Subcutaneous abdominal adipose tissue (tissue), 5 donors: ENCODE results near the gene TMEM218.
A peak's percentile ranks its signal among the peaks of the same experiment; 100 is the strongest.

Experiments used
- H3K27ac ChIP-seq: one replicate; pipeline ENCODE4 v1.7.0; 2013; ENCODE audit warnings: low read depth, mild to moderate bottlenecking, inconsistent platforms, low read length, moderate library complexity
- H3K27me3 ChIP-seq, 5 donors: one replicate each; pipeline ENCODE4 v1.7.0; 2013; ENCODE audit warnings: low read length in 5 of 5, inconsistent platforms in 1 of 5; ENCODE audit not compliant: control insufficient read depth in 5 of 5, insufficient read depth in 4 of 5
- H3K36me3 ChIP-seq, 5 donors: one replicate each; pipeline ENCODE4 v1.7.0; 2013; ENCODE audit warnings: low read length in 5 of 5; ENCODE audit not compliant: control insufficient read depth in 5 of 5, insufficient read depth in 5 of 5
- H3K4me1 ChIP-seq, 5 donors: one replicate each; pipeline ENCODE4 v1.7.0; 2013; ENCODE audit warnings: low read length in 5 of 5, mild to moderate bottlenecking in 3 of 5, moderate library complexity in 1 of 5; ENCODE audit not compliant: control insufficient read depth in 5 of 5, insufficient read depth in 5 of 5
- H3K4me3 ChIP-seq, 5 donors: one replicate each; pipeline ENCODE4 v1.7.0; 2013; ENCODE audit warnings: low read length in 5 of 5, low read depth in 1 of 5
- H3K9ac ChIP-seq, 5 donors: one replicate each; pipeline ENCODE4 v1.7.0; 2013; ENCODE audit warnings: low read length in 5 of 5, mild to moderate bottlenecking in 4 of 5, moderate library complexity in 3 of 5
- H3K9me3 ChIP-seq, 5 donors: one replicate each; pipeline ENCODE4 v1.7.0; 2013; ENCODE audit warnings: low read length in 5 of 5; ENCODE audit not compliant: control insufficient read depth in 5 of 5
- donor health status: healthy.
- donor health status: healthy.
- donor health status: healthy.
- donor health status: healthy.
- donor health status: healthy.

The TMEM218 gene

DNA sequence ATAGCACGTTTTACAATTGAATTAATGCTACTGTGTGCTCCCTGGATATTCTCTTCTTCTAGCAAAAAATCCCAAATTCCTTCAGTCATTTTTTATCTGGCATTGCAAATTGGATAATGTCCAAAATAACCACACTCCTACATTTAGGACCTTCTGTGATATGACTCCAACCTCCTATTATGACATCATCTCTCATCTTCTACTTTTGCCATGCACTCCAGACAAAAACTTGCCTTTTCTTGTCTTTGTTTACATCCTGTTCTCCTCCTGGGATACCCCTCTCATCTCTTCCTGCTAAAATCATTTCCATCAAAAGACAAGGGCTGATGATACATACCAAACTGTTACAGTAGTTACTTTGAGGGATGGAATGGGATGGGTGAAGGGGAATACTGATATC is 20.6 kb upstream of the TMEM218 start:
- Histone ChIP-seq H3K4me1 (peaks cover 0 to 8% (median 0%) of the 10 kb centered on the region in 5 donors), H3K4me3 (no peak overlapping the region), H3K9me3 (no peaks in the 10 kb centered on the region), H3K9ac (no peak overlapping the region), H3K27me3 (peaks cover 0 to 4% (median 3%) of the 10 kb centered on the region in 5 donors), H3K27ac (no peak overlapping the region), H3K36me3 (no peaks in the 10 kb centered on the region)

DNA sequence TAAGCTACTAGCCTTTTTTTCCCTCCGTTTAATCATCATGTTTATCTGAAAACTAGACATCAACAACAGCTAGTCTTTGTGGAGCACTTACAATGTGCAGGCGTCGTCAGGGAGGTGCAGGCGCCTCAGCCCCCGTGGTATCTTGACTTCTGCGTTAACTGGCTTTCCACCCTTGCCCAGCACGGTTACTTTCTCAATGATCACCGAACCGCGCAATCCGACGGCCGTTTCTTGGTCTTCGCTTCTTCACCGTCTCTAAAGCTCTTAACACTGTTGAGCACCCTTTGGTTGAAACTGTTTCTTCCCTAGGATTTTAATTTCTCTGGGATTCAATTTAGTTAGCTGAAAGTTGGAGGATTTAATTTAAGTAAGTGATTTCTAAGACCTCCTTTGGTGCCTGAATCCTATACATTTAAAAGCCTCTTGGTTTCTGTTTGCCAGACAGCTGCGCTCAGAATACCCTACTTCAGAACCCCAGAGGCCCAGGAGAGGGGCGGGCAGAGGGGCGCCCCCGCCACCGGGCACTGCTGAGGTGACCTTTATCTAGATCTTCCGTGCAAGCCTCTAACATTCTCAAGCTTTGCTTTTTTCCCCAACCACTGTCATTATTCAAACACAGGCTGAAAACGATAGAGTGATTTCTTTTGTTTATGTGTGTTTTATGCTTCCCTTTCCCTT is 18.0 kb upstream of the TMEM218 start:
- H3K27me3 ChIP-seq = peaks cover 0 to 4% (median 3%) of the 10 kb centered on the region in 5 donors
- no peak overlapping the region for H3K9ac ChIP-seq
- no peak overlapping the region for H3K4me3 ChIP-seq
- H3K36me3 ChIP-seq = no peaks in the 10 kb centered on the region
- H3K9me3 ChIP-seq = no peaks in the 10 kb centered on the region
- H3K4me1 ChIP-seq = peaks cover 0 to 11% (median 0%) of the 10 kb centered on the region in 5 donors
- H3K27ac ChIP-seq = no peak overlapping the region

DNA sequence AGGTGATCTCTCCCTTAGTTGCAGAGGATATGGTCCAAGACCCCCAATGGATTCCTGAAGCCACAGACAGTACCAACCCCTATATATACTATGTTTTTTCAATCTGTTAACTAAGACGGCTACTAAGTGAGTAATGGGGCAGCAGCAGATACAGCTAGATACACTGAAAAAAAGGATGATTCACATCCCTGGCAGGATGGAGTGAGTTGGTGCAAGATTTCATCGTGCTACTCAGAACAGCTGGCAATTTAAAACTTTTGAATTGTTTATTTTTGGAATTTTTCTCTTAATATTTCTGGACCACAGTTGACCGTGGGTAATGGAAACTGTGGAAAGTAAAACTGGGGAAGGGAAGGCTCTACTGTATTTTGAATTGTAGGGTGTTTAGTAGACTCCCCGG is 17.0 kb upstream of the TMEM218 start:
- no peaks in the 10 kb centered on the region for H3K36me3 ChIP-seq
- H3K9me3 ChIP-seq = no peaks in the 10 kb centered on the region

DNA sequence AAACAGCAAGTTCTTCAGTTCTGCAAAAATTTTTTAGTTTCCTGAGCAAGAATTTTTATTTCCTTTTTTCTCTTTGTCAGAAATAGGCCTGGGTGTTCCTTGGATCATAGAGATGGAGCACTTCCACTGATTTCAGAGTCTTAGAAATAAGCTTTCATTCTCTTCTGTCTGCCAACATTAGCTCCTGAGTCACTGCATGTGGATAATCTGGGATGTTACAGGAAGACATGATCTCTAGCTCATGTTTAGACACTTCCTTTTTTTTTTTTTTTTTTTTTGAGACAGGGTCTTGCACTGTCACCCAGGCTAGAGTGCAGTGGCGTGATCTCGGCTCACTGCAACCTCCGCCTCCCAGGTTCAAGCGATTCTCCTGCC is 13.2 kb upstream of the TMEM218 start:
- H3K9ac ChIP-seq = no peak overlapping the region
- H3K36me3 ChIP-seq = no peaks in the 10 kb centered on the region
- no peaks in the 10 kb centered on the region for H3K9me3 ChIP-seq
- H3K27me3 ChIP-seq = peaks cover 0 to 3% (median 0%) of the 10 kb centered on the region in 5 donors
- peak overlapping the region; percentile 90 for H3K27ac ChIP-seq
- peak overlapping the region in 1 of 5 donors; percentile 48 for H3K4me3 ChIP-seq
- peaks cover 0 to 19% (median 10%) of the 10 kb centered on the region in 5 donors for H3K4me1 ChIP-seq

More for the DNA sequence above, 17.0 kb upstream of the TMEM218 start:
- no peak overlapping the region for H3K9ac ChIP-seq
- H3K27me3 ChIP-seq = peaks cover 0 to 4% (median 3%) of the 10 kb centered on the region in 5 donors
- H3K4me1 ChIP-seq = peaks cover 0 to 14% (median 8%) of the 10 kb centered on the region in 5 donors
- H3K4me3 ChIP-seq = no peak overlapping the region
- no peak overlapping the region for H3K27ac ChIP-seq

GRCh38 chr11:125123947-125124617 is 12.7 kb upstream of the TMEM218 start:
- peaks cover 0 to 2% (median 0%) of the 10 kb centered on the region in 5 donors for H3K27me3 ChIP-seq
- H3K27ac ChIP-seq = peak overlapping the region; percentile 90
- H3K9ac ChIP-seq = peak overlapping the region in 2 of 5 donors; percentile 21 to 65
- no peaks in the 10 kb centered on the region for H3K36me3 ChIP-seq
- H3K4me1 ChIP-seq = peaks cover 0 to 19% (median 10%) of the 10 kb centered on the region in 5 donors
- H3K4me3 ChIP-seq = peak overlapping the region; percentile 8 to 49 (median 38)
- no peaks in the 10 kb centered on the region for H3K9me3 ChIP-seq

DNA sequence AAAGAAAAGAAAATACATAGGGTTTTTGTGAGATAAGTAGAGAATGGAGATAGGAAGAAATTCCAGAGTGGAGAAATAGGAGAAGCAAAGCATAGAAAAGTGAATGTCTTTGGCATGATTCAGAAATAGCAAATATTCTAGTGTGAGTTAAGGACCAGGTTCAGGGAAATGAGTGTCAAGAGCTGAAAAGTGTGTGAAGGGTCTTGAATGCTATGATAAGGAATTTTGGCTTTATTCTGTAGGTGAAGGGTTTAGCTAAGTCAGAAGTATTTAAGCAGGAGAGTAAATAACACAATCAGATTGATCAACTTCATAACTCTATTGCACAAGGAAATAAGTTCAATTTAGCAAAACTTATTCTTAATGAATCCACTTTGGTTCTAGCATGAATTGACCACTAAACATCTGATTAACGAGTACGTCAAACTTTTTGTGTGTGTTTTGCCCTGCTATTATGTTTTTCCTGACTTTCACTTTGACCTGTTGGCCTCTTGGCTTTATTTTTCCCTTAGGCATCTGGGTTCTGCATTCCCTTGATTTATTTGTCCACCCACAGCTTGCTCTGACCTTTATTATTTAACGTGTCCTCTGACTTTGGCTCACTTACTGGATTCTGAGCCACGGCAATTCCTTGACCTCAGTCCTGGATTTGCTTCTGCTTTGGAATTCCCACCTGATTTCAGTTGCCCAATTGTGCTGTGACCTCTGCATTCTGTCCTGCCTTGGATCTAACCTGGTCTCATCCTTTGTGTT is 11.9 kb upstream of the TMEM218 start:
- H3K4me3 ChIP-seq = peak overlapping the region in 4 of 5 donors; percentile 38 to 49 (median 43)
- H3K4me1 ChIP-seq = peaks cover 0 to 19% (median 10%) of the 10 kb centered on the region in 5 donors
- peak overlapping the region in 3 of 5 donors; percentile 21 to 65 (median 25) for H3K9ac ChIP-seq
- H3K27me3 ChIP-seq = no peaks in the 10 kb centered on the region
- H3K27ac ChIP-seq = peak overlapping the region; percentile 90
- H3K9me3 ChIP-seq = no peaks in the 10 kb centered on the region
- no peaks in the 10 kb centered on the region for H3K36me3 ChIP-seq

GRCh38 chr11:125117429-125117828 is 6.0 kb upstream of the TMEM218 start:
- Histone ChIP-seq H3K9ac (no peak overlapping the region), H3K36me3 (no peaks in the 10 kb centered on the region), H3K27me3 (no peaks in the 10 kb centered on the region), H3K9me3 (no peaks in the 10 kb centered on the region), H3K27ac (no peak overlapping the region), H3K4me3 (no peak overlapping the region), H3K4me1 (peaks cover 0 to under 1% (median 0%) of the 10 kb centered on the region in 5 donors)

- H3K9ac ChIP-seq = no peak overlapping the region
- no peak overlapping the region for H3K27ac ChIP-seq
- peaks cover 0 to 19% (median 14%) of the 10 kb centered on the region in 5 donors for H3K4me1 ChIP-seq
Measured at GRCh38 chr11:125114518-125114917, 3.1 kb upstream of the TMEM218 start.

GRCh38 chr11:125112208-125112604 is 780 bp upstream of the TMEM218 start:
- Histone ChIP-seq H3K9ac (no peak overlapping the region), H3K4me1 (peaks cover 0 to 19% (median 14%) of the 10 kb centered on the region in 5 donors), H3K27me3 (no peaks in the 10 kb centered on the region), H3K4me3 (peak overlapping the region; percentile 54 to 95 (median 75)), H3K9me3 (no peaks in the 10 kb centered on the region), H3K27ac (no peak overlapping the region), H3K36me3 (no peaks in the 10 kb centered on the region)

More at GRCh38 chr11:125114518-125114917, 3.1 kb upstream of the TMEM218 start:
- Histone ChIP-seq H3K9me3 (no peaks in the 10 kb centered on the region), H3K36me3 (no peaks in the 10 kb centered on the region), H3K27me3 (no peaks in the 10 kb centered on the region), H3K4me3 (no peak overlapping the region)
